ENCODE results near the gene RSPH1. TPM values are rescaled to one million over a fixed set of nuclear protein-coding genes. Genes with fewer than 3 reads are reported as not detected.

Gene RSPH1
- total and polyA plus RNA-seq, 7 donors, result 0.08 to 0.29 TPM; not detected in 5

DNA sequence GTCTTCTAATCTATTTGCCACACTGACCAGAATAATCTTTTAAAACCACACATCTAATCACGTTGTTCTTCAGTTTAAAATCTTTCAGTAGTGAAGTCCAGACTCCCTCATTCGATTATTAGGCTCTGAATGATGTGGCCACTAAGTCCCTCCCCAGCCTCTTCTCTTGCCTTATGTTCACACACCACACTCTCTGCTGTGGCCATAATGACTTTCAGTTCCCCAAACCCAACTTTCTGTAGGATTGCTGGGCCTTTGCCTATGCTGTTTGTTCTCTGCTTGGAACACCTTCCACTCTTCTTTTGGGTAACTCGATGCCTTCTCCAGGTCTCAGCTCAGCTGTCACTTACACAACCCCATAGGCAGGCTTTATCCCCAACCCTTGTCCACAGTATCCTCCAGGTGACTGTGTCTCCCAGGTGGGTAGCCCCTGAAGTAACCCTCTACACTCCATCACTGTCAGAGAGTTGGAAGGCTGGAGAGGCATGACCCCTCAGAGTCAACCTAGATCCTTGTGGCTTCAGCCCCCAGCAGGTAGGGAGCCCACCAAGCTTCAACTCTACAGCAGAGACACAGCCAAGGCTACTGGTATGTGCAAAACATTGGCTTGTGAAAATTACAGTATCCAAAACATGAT, 9.2 kb upstream of the RSPH1 start:
- no peak overlapping the region for H3K27ac ChIP-seq
- TF ChIP-seq, protein P1, sequence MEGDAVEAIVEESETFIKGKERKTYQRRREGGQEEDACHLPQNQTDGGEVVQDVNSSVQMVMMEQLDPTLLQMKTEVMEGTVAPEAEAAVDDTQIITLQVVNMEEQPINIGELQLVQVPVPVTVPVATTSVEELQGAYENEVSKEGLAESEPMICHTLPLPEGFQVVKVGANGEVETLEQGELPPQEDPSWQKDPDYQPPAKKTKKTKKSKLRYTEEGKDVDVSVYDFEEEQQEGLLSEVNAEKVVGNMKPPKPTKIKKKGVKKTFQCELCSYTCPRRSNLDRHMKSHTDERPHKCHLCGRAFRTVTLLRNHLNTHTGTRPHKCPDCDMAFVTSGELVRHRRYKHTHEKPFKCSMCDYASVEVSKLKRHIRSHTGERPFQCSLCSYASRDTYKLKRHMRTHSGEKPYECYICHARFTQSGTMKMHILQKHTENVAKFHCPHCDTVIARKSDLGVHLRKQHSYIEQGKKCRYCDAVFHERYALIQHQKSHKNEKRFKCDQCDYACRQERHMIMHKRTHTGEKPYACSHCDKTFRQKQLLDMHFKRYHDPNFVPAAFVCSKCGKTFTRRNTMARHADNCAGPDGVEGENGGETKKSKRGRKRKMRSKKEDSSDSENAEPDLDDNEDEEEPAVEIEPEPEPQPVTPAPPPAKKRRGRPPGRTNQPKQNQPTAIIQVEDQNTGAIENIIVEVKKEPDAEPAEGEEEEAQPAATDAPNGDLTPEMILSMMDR (IDR thresholded peaks at IDR 0.05), result no peak
- H3K9me3 ChIP-seq, result no peaks in the 10 kb centered on the region
- no peak overlapping the region for H3K4me3 ChIP-seq
- intact Hi-C loops (cut with DNase I), result no loop called here
- ATAC-seq (no peak), DNase-seq (no peak)
- WGBS, 3 donors, result 73 to 75% (median 75%) methylated on average over 3 of the region's 3 CpGs
- H3K27me3 ChIP-seq (ENCODE audit: insufficient read depth in 3 of 3, low read length in 2 of 3), result no peaks in the 10 kb centered on the region
- no peaks in the 10 kb centered on the region for H3K36me3 ChIP-seq (ENCODE audit: insufficient read depth in 1 of 2, low read depth in 1 of 2)
- H3K4me1 ChIP-seq, result no peaks in the 10 kb centered on the region

DNA sequence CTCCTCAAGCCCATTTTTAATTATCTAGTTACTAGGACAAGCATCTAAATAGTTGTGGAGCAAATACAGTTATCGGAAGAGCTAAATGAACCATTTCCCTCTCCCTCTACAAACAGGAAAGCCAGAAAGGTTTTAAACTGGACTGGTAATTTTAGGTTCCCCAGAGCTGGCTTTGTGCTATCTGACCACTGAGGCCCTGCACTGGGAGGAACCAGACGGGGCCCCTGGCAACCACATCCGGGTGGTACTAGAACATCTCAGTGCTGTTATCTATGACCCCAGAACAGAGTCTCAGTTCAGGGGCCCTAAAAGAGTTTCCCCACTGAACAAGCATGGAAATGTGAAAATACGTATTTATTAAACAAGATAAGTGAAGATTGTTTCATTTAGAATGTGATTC, 7.7 kb upstream of the RSPH1 start:
- no peaks in the 10 kb centered on the region for H3K4me1 ChIP-seq
- H3K36me3 ChIP-seq (ENCODE audit: insufficient read depth in 1 of 2, low read depth in 1 of 2), result no peaks in the 10 kb centered on the region
- intact Hi-C loops (cut with DNase I), result no loop called here
- H3K27me3 ChIP-seq (ENCODE audit: insufficient read depth in 3 of 3, low read length in 2 of 3), result no peaks in the 10 kb centered on the region
- H3K4me3 ChIP-seq, result no peak overlapping the region
- DNase-seq (no peak), ATAC-seq (no peak)
- TF ChIP-seq, protein P1 (IDR thresholded peaks at IDR 0.05), result no peak
- H3K27ac ChIP-seq, result no peak overlapping the region
- 89 to 95% (median 92%) methylated on average over 4 of the region's 4 CpGs for WGBS, 3 donors
- no peaks in the 10 kb centered on the region for H3K9me3 ChIP-seq

DNA sequence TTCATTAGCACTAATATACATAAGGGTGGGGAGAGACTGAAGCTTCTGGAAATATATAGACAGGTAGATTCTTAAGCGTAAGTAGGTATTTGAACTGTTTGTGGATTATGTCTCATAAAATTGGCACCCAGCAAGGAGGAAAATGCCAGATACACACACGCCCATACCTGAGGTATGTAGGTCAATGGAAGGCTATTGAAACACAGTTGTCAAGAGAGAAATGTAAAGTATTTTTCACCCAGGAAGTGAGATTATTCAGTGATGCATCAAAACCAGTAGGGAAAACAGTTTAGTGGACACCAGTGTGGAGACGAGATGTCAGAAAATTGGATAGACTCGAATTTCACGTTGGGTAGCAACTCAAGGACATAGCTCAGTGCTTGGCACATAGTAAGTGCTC, 4.7 kb upstream of the RSPH1 start:
- Histone ChIP-seq H3K4me1 (peaks cover under 1% of the 10 kb centered on the region), H3K27me3 (ENCODE audit: insufficient read depth in 3 of 3, low read length in 2 of 3) (no peaks in the 10 kb centered on the region), H3K27ac (no peak overlapping the region), H3K36me3 (ENCODE audit: insufficient read depth in 1 of 2, low read depth in 1 of 2) (no peaks in the 10 kb centered on the region), H3K9me3 (no peaks in the 10 kb centered on the region), H3K4me3 (no peak overlapping the region)
- TF ChIP-seq, protein P1 (IDR thresholded peaks at IDR 0.05), result no peak
- intact Hi-C loops (cut with DNase I), result no loop called here
- DNase-seq, result no peak
- no peak for ATAC-seq
- 71 to 83% (median 75%) methylated on average over 5 of the region's 5 CpGs for WGBS, 3 donors

DNA sequence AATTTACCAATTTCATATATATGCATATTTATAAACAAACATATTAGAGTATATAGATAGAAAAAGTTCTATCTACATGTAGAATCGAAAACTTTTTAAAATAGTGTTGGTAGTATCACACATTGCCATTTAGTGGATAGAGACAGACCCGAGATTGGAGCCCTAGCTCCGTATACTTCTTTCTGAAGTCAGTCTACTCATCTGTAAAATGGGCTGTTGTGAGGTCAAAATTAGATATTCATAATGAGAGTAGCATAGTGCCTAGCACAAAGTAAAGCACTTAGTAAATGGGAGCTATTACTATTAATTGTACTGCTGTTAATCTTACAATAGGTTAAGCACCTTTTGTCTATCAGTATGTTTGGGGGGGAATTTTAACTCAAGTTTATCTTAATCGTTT, 4.2 kb upstream of the RSPH1 start:
- TF ChIP-seq, protein P1 (IDR thresholded peaks at IDR 0.05), result no peak
- peaks cover 5% of the 10 kb centered on the region for H3K4me1 ChIP-seq
- no peak overlapping the region for H3K27ac ChIP-seq
- no peaks in the 10 kb centered on the region for H3K36me3 ChIP-seq (ENCODE audit: insufficient read depth in 1 of 2, low read depth in 1 of 2)
- intact Hi-C loops (cut with DNase I), result no loop called here
- WGBS, 3 donors, result 84 to 95% (median 90%) methylated on average over 4 of the region's 4 CpGs
- DNase-seq (no peak), ATAC-seq (no peak)
- H3K4me3 ChIP-seq, result no peak overlapping the region
- no peaks in the 10 kb centered on the region for H3K27me3 ChIP-seq (ENCODE audit: insufficient read depth in 3 of 3, low read length in 2 of 3)
- H3K9me3 ChIP-seq, result no peaks in the 10 kb centered on the region
